HG03139 (cell line): ENCODE data around the gene SASH1.
A peak's percentile ranks its signal among the peaks of the same experiment; 100 is the strongest.

Experiments
- ATAC-seq: cut with Tn5 transposase; IDR thresholded peaks from one replicate; pipeline ENCODE4 v1.9.1; 2021; ENCODE audit not compliant: unreplicated experiment

Gene SASH1

GRCh38 chr6:148491638-148492251 lies 149.1 kb downstream of the SASH1 start:
- no peak for ATAC-seq

GRCh38 chr6:148492654-148493290 lies 150.1 kb downstream of the SASH1 start:
- ATAC-seq = no peak

GRCh38 chr6:148493424-148493823 lies 150.8 kb downstream of the SASH1 start:
- ATAC-seq = no peak

GRCh38 chr6:148494226-148494625 lies 151.6 kb downstream of the SASH1 start:
- no peak for ATAC-seq

- ATAC-seq = no peak
Measured at GRCh38 chr6:148495029-148495428, 152.4 kb downstream of the SASH1 start.

GRCh38 chr6:148497257-148497656 lies 154.6 kb downstream of the SASH1 start:
- ATAC-seq = no peak

GRCh38 chr6:148497717-148498116 lies 155.1 kb downstream of the SASH1 start:
- no peak for ATAC-seq

- ATAC-seq = no peak
Measured at GRCh38 chr6:148500402-148500801, 157.8 kb downstream of the SASH1 start.

GRCh38 chr6:148501178-148501590 lies 158.5 kb downstream of the SASH1 start:
- ATAC-seq = no peak

- no peak for ATAC-seq
Measured at GRCh38 chr6:148502083-148502772, 159.6 kb downstream of the SASH1 start.

GRCh38 chr6:148502773-148503135 lies 160.1 kb downstream of the SASH1 start:
- no peak for ATAC-seq

- no peak for ATAC-seq
Measured at GRCh38 chr6:148503703-148504102, 161.1 kb downstream of the SASH1 start.

- no peak for ATAC-seq
Measured at GRCh38 chr6:148507774-148508173, 165.1 kb downstream of the SASH1 start.

GRCh38 chr6:148508401-148509041 lies 165.9 kb downstream of the SASH1 start:
- ATAC-seq = no peak

GRCh38 chr6:148509119-148509799 lies 166.6 kb downstream of the SASH1 start:
- ATAC-seq = no peak

GRCh38 chr6:148509800-148510581 lies 167.4 kb downstream of the SASH1 start:
- peak; percentile 74 for ATAC-seq

- ATAC-seq = no peak
Measured at GRCh38 chr6:148513145-148514071, 170.8 kb downstream of the SASH1 start.

- ATAC-seq = no peak
Measured at GRCh38 chr6:148514091-148514845, 171.6 kb downstream of the SASH1 start.

GRCh38 chr6:148516217-148516616 lies 173.6 kb downstream of the SASH1 start:
- ATAC-seq = no peak
